Panc1 (cell line): ENCODE measurements around the gene ZNF48. TPM values are rescaled to one million over a fixed set of nuclear protein-coding genes. Genes with fewer than 3 reads are reported as not detected.

ENCODE experiments used
- ATAC-seq: fragments of 200-7000 bp; cut with Tn5 transposase; 2 replicates; pipeline ENCODE4 v1.9.1; 2020; ENCODE audit warnings: mild to moderate bottlenecking, moderate library complexity
- BruUV-seq: library from RNA; stranded (reverse); fragments of 400-500 nt; replicated peaks from 2 replicates; lab custom pipeline; 2021; lab: Mats Ljungman, UMichigan
- CTCF ChIA-PET: fragments of 300-600 bp; sonication (Branson Sonifier 250); formaldehyde crosslinking; loops from one replicate; lab custom pipeline; 2022; ENCODE audit warnings: antibody characterized with exemption; lab: Charles Lee
- POLR2A ChIA-PET: fragments of 300-600 bp; sonication (Branson Sonifier 250); formaldehyde crosslinking; loops from one replicate; lab custom pipeline; 2022; ENCODE audit warnings: antibody characterized with exemption; lab: Charles Lee
- DNase-seq: peaks from one replicate; pipeline ENCODE4 v3.0.0-alpha.2; 2010; ENCODE audit warnings: low read depth, low spot score
- H3K27ac ChIP-seq: 2 replicates; pipeline ENCODE4 v1.5.1; 2011; ENCODE audit warnings: mild to moderate bottlenecking, low read length, inconsistent platforms
- H3K27me3 ChIP-seq: fragments of 200-500 bp; sonication (Bioruptor generic); 2 replicates; pipeline ENCODE4 v1.6.0; 2014; ENCODE audit warnings: low read length, inconsistent platforms; ENCODE audit not compliant: control insufficient read depth, insufficient read depth
- H3K36me3 ChIP-seq: fragments of 200-500 bp; sonication (Bioruptor generic); 2 replicates; pipeline ENCODE4 v1.5.1; 2014; ENCODE audit warnings: inconsistent platforms, mild to moderate bottlenecking, low read length, moderate library complexity; ENCODE audit not compliant: control insufficient read depth, insufficient read depth
- H3K4me1 ChIP-seq: 2 replicates; pipeline ENCODE4 v1.5.1; 2011; ENCODE audit warnings: inconsistent platforms, mild to moderate bottlenecking, low read length, moderate library complexity; ENCODE audit not compliant: control insufficient read depth, insufficient read depth
- H3K4me3 ChIP-seq, 2 experiments: 2 replicates each; pipeline ENCODE4 v1.5.1; 2011 to 2012; ENCODE audit warnings: low read depth in 2 of 2, low read length in 2 of 2, mild to moderate bottlenecking in 2 of 2, inconsistent platforms in 1 of 2, moderate library complexity in 1 of 2
- H3K9me3 ChIP-seq: fragments of 200-500 bp; sonication (Bioruptor generic); 2 replicates; pipeline ENCODE4 v1.5.1; 2014; ENCODE audit warnings: low read depth, mild to moderate bottlenecking, inconsistent platforms, low read length, moderate library complexity; ENCODE audit not compliant: control insufficient read depth, insufficient read depth
- POLR2AphosphoS5 ChIP-seq: IDR thresholded peaks from 2 replicates; pipeline ENCODE4 v1.6.1; 2012; ENCODE audit warnings: mild to moderate bottlenecking, low read depth, low read length, moderate library complexity
- SIN3A ChIP-seq: IDR thresholded peaks from 2 replicates; pipeline ENCODE4 v1.6.1; 2012; ENCODE audit warnings: low read depth, mild to moderate bottlenecking, low read length, moderate library complexity, borderline replicate concordance; ENCODE audit not compliant: insufficient read depth
- TCF7L2 ChIP-seq: IDR thresholded peaks from 2 replicates; pipeline ENCODE4 v1.6.1; 2011; ENCODE audit warnings: mild to moderate bottlenecking, low read depth, low read length, inconsistent platforms
- in situ Hi-C: cut with HindIII; loops from 2 replicates; pipeline ENCODE4 v1.10.0; 2016; ENCODE audit warnings: low sequenced_read_pairs, low pct_unique_long_range_greater_than_20kb
- intact Hi-C: fragments of 100-400 bp; cut with micrococcal nuclease; formaldehyde crosslinking; loops from one replicate; pipeline ENCODE4 v1.10.0; 2022; ENCODE audit not compliant: unreplicated experiment
- total RNA-seq: library from RNA; stranded (reverse); gene quantifications from one replicate; pipeline ENCODE4 v1.2.1, GENCODE V29; 2021; ENCODE audit not compliant: unreplicated experiment
- TF ChIP-seq, protein P1 (sequence below), 2 experiments: IDR thresholded peaks; 2 replicates each; pipeline ENCODE4 v1.6.1; 2011 to 2012; ENCODE audit warnings: low read depth in 2 of 2, control low read depth in 1 of 2, low read length in 1 of 2, mild to moderate bottlenecking in 1 of 2, moderate library complexity in 1 of 2; ENCODE audit not compliant: insufficient read depth in 1 of 2
- TF ChIP-seq, protein P2 (sequence below): fragments of 450-650 bp; IDR thresholded peaks from 2 replicates; pipeline ENCODE4 v1.5.1; 2017; ENCODE audit warnings: mild to moderate bottlenecking

ZNF48 gene
- total RNA-seq, 1 experiment from 2014 or later: 16.6 TPM

GRCh38 chr16:30357715-30358576, 37.3 kb upstream of the ZNF48 start:
- intact Hi-C loops: no loop called here
- no peaks in the 10 kb centered on the region; the same call in 1 of the 2 replicates for H3K36me3 ChIP-seq
- DNase-seq (no peak), ATAC-seq (no peak)
- ChIA-PET POLR2A (no interaction called here), CTCF (no interaction called here)
- H3K4me3 ChIP-seq: no peak overlapping the region
- no peaks in the 10 kb centered on the region for H3K27me3 ChIP-seq
- in situ Hi-C loops: no loop called here
- TF ChIP-seq POLR2AphosphoS5 (no peak), SIN3A (no peak), TCF7L2 (no peak)
- TF ChIP-seq, protein P1, sequence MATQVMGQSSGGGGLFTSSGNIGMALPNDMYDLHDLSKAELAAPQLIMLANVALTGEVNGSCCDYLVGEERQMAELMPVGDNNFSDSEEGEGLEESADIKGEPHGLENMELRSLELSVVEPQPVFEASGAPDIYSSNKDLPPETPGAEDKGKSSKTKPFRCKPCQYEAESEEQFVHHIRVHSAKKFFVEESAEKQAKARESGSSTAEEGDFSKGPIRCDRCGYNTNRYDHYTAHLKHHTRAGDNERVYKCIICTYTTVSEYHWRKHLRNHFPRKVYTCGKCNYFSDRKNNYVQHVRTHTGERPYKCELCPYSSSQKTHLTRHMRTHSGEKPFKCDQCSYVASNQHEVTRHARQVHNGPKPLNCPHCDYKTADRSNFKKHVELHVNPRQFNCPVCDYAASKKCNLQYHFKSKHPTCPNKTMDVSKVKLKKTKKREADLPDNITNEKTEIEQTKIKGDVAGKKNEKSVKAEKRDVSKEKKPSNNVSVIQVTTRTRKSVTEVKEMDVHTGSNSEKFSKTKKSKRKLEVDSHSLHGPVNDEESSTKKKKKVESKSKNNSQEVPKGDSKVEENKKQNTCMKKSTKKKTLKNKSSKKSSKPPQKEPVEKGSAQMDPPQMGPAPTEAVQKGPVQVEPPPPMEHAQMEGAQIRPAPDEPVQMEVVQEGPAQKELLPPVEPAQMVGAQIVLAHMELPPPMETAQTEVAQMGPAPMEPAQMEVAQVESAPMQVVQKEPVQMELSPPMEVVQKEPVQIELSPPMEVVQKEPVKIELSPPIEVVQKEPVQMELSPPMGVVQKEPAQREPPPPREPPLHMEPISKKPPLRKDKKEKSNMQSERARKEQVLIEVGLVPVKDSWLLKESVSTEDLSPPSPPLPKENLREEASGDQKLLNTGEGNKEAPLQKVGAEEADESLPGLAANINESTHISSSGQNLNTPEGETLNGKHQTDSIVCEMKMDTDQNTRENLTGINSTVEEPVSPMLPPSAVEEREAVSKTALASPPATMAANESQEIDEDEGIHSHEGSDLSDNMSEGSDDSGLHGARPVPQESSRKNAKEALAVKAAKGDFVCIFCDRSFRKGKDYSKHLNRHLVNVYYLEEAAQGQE (IDR thresholded peaks at IDR 0.05; ENCODE audit: insufficient read depth in 1 of 2, low read depth in 2 of 2, low read length in 1 of 2): no peak
- TF ChIP-seq, protein P2, sequence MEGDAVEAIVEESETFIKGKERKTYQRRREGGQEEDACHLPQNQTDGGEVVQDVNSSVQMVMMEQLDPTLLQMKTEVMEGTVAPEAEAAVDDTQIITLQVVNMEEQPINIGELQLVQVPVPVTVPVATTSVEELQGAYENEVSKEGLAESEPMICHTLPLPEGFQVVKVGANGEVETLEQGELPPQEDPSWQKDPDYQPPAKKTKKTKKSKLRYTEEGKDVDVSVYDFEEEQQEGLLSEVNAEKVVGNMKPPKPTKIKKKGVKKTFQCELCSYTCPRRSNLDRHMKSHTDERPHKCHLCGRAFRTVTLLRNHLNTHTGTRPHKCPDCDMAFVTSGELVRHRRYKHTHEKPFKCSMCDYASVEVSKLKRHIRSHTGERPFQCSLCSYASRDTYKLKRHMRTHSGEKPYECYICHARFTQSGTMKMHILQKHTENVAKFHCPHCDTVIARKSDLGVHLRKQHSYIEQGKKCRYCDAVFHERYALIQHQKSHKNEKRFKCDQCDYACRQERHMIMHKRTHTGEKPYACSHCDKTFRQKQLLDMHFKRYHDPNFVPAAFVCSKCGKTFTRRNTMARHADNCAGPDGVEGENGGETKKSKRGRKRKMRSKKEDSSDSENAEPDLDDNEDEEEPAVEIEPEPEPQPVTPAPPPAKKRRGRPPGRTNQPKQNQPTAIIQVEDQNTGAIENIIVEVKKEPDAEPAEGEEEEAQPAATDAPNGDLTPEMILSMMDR: no peak
- peaks cover 33% of the 10 kb centered on the region for H3K4me1 ChIP-seq
- no peaks in the 10 kb centered on the region for H3K9me3 ChIP-seq
- H3K27ac ChIP-seq: no peak overlapping the region
- BruUV-seq: no TSS peak

GRCh38 chr16:30358577-30358936, 36.7 kb upstream of the ZNF48 start:
- Histone ChIP-seq H3K36me3 (no peaks in the 10 kb centered on the region; the same call in 1 of the 2 replicates), H3K4me3 (no peak overlapping the region), H3K9me3 (no peaks in the 10 kb centered on the region), H3K27ac (no peak overlapping the region), H3K4me1 (peaks cover 28% of the 10 kb centered on the region), H3K27me3 (no peaks in the 10 kb centered on the region)
- no peak for DNase-seq
- ChIA-PET CTCF (interaction anchor here (1.1 kb wide), 1 partner anchor 51 kb away, joined by 3 read pairs; no protein-coding TSS in a partner anchor), POLR2A (no interaction called here)
- TF ChIP-seq, protein P1 (IDR thresholded peaks at IDR 0.05; ENCODE audit: insufficient read depth in 1 of 2, low read depth in 2 of 2, low read length in 1 of 2): no peak
- TF ChIP-seq TCF7L2: no peak
- intact Hi-C loops (no loop called here), in situ Hi-C loops (no loop called here)
- BruUV-seq: no TSS peak
- ATAC-seq: no peak
